Activated CD4-positive, alpha-beta T cell treated with anti-CD3 and anti-CD28 coated beads for 36 hours (primary cell): ENCODE results near the gene AP4E1. TPM values are rescaled to one million over a fixed set of nuclear protein-coding genes. Genes with fewer than 3 reads are reported as not detected.
A peak's percentile ranks its signal among the peaks of the same experiment; 100 is the strongest.

Experiments
- ATAC-seq: fragments of 200-7000 bp; cut with Tn5 transposase; one replicate; pipeline ENCODE4 v1.10.0; 2021; ENCODE audit warnings: mild to moderate bottlenecking, moderate library complexity
- CTCF ChIA-PET: fragments of 350-600 bp; sonication (Branson Sonifier 250); formaldehyde crosslinking; loops from one replicate; lab custom pipeline; 2021; ENCODE audit warnings: antibody characterized with exemption; lab: Charles Lee
- POLR2A ChIA-PET: fragments of 350-600 bp; sonication (Branson Sonifier 250); formaldehyde crosslinking; loops from one replicate; lab custom pipeline; 2021; ENCODE audit warnings: antibody characterized with exemption, inconsistent platforms; lab: Charles Lee
- DNase-seq: peaks from one replicate; pipeline ENCODE4 v3.0.0-alpha.2; 2020
- H3K27ac Mint-ChIP-seq: one replicate; pipeline ENCODE4 v1.8.0; 2021; ENCODE audit warnings: mixed read lengths
- H3K27me3 Mint-ChIP-seq: one replicate; pipeline ENCODE4 v1.8.0; 2021; ENCODE audit warnings: mixed read lengths
- H3K36me3 Mint-ChIP-seq: one replicate; pipeline ENCODE4 v1.8.0; 2021; ENCODE audit warnings: low read depth, mixed read lengths
- H3K4me1 Mint-ChIP-seq: one replicate; pipeline ENCODE4 v1.8.0; 2021; ENCODE audit warnings: mixed read lengths
- H3K4me3 Mint-ChIP-seq: one replicate; pipeline ENCODE4 v1.8.0; 2021; ENCODE audit warnings: mild to moderate bottlenecking, moderate library complexity, mixed read lengths
- H3K9me3 Mint-ChIP-seq: one replicate; pipeline ENCODE4 v1.8.0; 2021; ENCODE audit warnings: low read depth, mixed read lengths
- intact Hi-C, 2 experiments: fragments of 100-400 bp; cut with DNase I in 1 of 2; cut with micrococcal nuclease in 1 of 2; formaldehyde crosslinking; loops; one replicate each; pipeline versions ENCODE4 v1.14.2 to v1.15.1; 2022 to 2024; cut with DNase I, micrococcal nuclease
- total RNA-seq, 2 experiments: library from RNA; stranded (reverse); gene quantifications; one replicate each; pipeline ENCODE4 v1.2.3, GENCODE V29; 2021

The AP4E1 gene
- total RNA-seq, 2 experiments from 2014 or later, result 9.0 to 13.1 TPM

DNA sequence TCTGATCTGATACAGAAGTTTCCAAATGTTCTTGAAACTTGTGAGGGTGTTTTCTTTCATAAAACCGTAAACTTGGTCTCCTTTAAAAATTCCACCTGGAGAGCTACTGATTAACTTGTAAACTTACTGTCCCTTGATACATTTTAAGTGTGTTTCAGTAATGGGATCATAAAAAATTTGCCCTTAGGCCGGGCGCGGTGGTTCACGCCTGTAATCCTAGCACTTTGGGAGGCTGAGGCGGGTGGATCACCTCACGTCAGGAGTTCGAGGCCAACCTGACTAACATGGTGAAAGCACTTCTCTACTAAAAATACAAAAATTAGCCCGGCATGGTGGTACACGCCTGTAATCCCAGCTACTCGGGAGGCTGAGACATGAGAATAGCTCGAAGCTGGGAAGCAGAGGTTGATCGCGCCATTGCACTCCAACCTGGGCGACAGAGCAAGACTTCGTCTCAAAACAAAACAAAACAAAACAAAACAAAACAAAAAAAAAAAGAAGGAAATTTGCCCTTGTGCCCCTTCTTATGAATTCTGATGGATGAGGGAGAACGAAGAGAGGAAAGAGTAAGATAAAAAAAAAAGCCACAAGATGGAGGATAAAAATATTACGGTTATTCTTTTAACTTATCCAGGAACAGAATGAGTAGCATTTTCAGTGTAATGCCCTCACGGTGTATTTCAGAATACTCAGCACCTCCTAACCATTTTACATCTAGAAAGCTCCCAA, 32.1 kb upstream of the AP4E1 start:
- ATAC-seq, result no peak
- Mint-ChIP-seq H3K9me3 (no peaks in the 10 kb centered on the region), H3K27ac (peak overlapping the region; percentile 62), H3K27me3 (peaks cover 12% of the 10 kb centered on the region), H3K4me1 (peaks cover 45% of the 10 kb centered on the region), H3K36me3 (no peaks in the 10 kb centered on the region), H3K4me3 (peak overlapping the region; percentile 51)
- DNase-seq, result no peak
- CTCF ChIA-PET, result interaction anchor here (0.6 to 3.7 kb wide), 29 partner anchors 8 to 1786 kb away, joined by 3 to 23 read pairs (median 4); no protein-coding TSS in a partner anchor
- intact Hi-C loops, result loop anchor here in 1 of 2 experiments (5.0 kb wide), 1 partner anchor 199 kb away; no protein-coding TSS in a partner anchor
- POLR2A ChIA-PET, result interaction anchor here (0.6 to 0.8 kb wide), 2 partner anchors 31 to 135 kb away, joined by 3 read pairs; no protein-coding TSS in a partner anchor

GRCh38 chr15:50876989-50877360, 31.5 kb upstream of the AP4E1 start:
- peak; percentile 79 for DNase-seq
- Mint-ChIP-seq H3K4me3 (peak overlapping the region; percentile 51), H3K4me1 (peaks cover 50% of the 10 kb centered on the region), H3K36me3 (no peaks in the 10 kb centered on the region), H3K9me3 (no peaks in the 10 kb centered on the region), H3K27ac (peak overlapping the region; percentile 62), H3K27me3 (peaks cover 12% of the 10 kb centered on the region)
- no peak for ATAC-seq
- POLR2A ChIA-PET, result interaction anchor here (0.6 to 0.8 kb wide), 2 partner anchors 31 to 135 kb away, joined by 3 read pairs; no protein-coding TSS in a partner anchor
- CTCF ChIA-PET, result interaction anchor here (0.5 to 3.7 kb wide), 26 partner anchors 8 to 620 kb away, joined by 3 to 23 read pairs (median 4); no protein-coding TSS in a partner anchor
- intact Hi-C loops, result loop anchor here (1.0 to 5.0 kb wide), 3 partner anchors 191 to 202 kb away; partner anchors contain the start of gene TRPM7 (in 1 of the 2)

DNA sequence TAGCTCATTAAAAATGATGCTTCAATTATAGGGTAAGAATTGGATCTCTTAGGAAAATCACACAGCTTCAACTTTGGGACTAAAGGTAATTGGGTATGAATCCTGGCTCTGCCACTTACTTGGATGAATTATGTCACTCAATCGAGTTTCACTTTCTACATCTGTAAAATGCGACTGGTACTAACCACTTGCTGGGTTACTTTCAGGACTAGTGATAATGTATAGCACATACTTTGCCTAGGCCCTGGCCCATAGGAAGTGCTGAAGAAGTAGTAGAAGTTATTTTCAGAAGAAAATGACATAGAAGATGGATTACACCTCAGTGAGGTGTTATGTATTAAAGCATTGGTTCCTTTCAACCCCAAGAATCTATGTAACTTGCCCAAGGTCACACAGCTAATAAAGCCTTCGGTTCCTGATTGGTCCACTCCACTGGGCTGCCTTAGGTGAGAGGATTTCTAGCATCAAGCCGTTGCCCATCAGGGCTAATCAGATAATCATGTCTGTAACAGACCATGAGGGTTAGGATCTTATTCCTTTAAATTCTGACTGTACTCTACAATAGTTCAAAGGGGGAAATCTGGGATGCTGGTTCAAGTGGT, 29.4 kb upstream of the AP4E1 start:
- Mint-ChIP-seq H3K36me3 (no peaks in the 10 kb centered on the region), H3K4me1 (peaks cover 62% of the 10 kb centered on the region), H3K9me3 (no peaks in the 10 kb centered on the region), H3K27ac (peak overlapping the region; percentile 87), H3K4me3 (no peak overlapping the region), H3K27me3 (peaks cover 3% of the 10 kb centered on the region)
- intact Hi-C loops, result loop anchor here in 1 of 2 experiments (2.0 to 5.0 kb wide), 2 partner anchors 114 to 202 kb away; partner anchors contain the start of gene SPPL2A
- CTCF ChIA-PET, result interaction anchor here (0.6 to 3.7 kb wide), 10 partner anchors 8 to 204 kb away, joined by 3 to 23 read pairs (median 4); no protein-coding TSS in a partner anchor
- DNase-seq (peak; percentile 49), ATAC-seq (peak; percentile 79)
- POLR2A ChIA-PET, result no interaction called here

- H3K4me3 Mint-ChIP-seq, result peak overlapping the region; percentile 43
- ATAC-seq (no peak), DNase-seq (no peak)
- peaks cover 71% of the 10 kb centered on the region for H3K4me1 Mint-ChIP-seq
- H3K9me3 Mint-ChIP-seq, result no peaks in the 10 kb centered on the region
- intact Hi-C loops, result loop anchor here (1.0 to 10.0 kb wide), 6 partner anchors 27 to 635 kb away; partner anchors contain the start of genes SPPL2A (in 1 of the 2) and USP8 (in 1 of the 2)
- peaks cover 3% of the 10 kb centered on the region for H3K27me3 Mint-ChIP-seq
- no peaks in the 10 kb centered on the region for H3K36me3 Mint-ChIP-seq
- CTCF ChIA-PET, result interaction anchor here (0.9 to 2.8 kb wide), 7 partner anchors 9 to 205 kb away, joined by 3 to 11 read pairs (median 5); no protein-coding TSS in a partner anchor
- POLR2A ChIA-PET, result no interaction called here
- H3K27ac Mint-ChIP-seq, result peak overlapping the region; percentile 92
Measured at GRCh38 chr15:50880206-50880605, 28.3 kb upstream of the AP4E1 start.

- no peaks in the 10 kb centered on the region for H3K36me3 Mint-ChIP-seq
- CTCF ChIA-PET, result interaction anchor here (1.1 to 2.8 kb wide), 6 partner anchors 9 to 205 kb away, joined by 3 to 11 read pairs (median 5); no protein-coding TSS in a partner anchor
- POLR2A ChIA-PET, result interaction anchor here (0.6 kb wide), 1 partner anchor 208 kb away, joined by 3 read pairs; no protein-coding TSS in a partner anchor
- H3K4me1 Mint-ChIP-seq, result peaks cover 75% of the 10 kb centered on the region
- DNase-seq (peak; percentile 16), ATAC-seq (peak; percentile 27)
- H3K27ac Mint-ChIP-seq, result peak overlapping the region; percentile 92
- intact Hi-C loops, result loop anchor here (1.0 to 10.0 kb wide), 7 partner anchors 27 to 636 kb away; partner anchors contain the start of genes GABPB1 (in 1 of the 2), SPPL2A (in 1 of the 2) and USP8 (in 1 of the 2)
- H3K9me3 Mint-ChIP-seq, result no peaks in the 10 kb centered on the region
- peak overlapping the region; percentile 43 for H3K4me3 Mint-ChIP-seq
- H3K27me3 Mint-ChIP-seq, result peaks cover 3% of the 10 kb centered on the region
Measured at GRCh38 chr15:50880651-50881114, 27.8 kb upstream of the AP4E1 start.

- Mint-ChIP-seq H3K36me3 (no peaks in the 10 kb centered on the region), H3K27me3 (peaks cover 3% of the 10 kb centered on the region), H3K27ac (peak overlapping the region; percentile 92), H3K4me3 (peak overlapping the region; percentile 24), H3K4me1 (peaks cover 81% of the 10 kb centered on the region), H3K9me3 (no peaks in the 10 kb centered on the region)
- DNase-seq, result peak; percentile 11
- intact Hi-C loops, result loop anchor here (1.0 to 10.0 kb wide), 5 partner anchors 317 to 637 kb away; partner anchors contain the start of genes GABPB1 (in 1 of the 2) and USP8 (in 1 of the 2)
- CTCF ChIA-PET, result interaction anchor here (0.9 to 2.8 kb wide), 7 partner anchors 17 to 206 kb away, joined by 3 to 11 read pairs (median 5); no protein-coding TSS in a partner anchor
- ATAC-seq, result peak; percentile 17
- POLR2A ChIA-PET, result interaction anchor here (0.6 kb wide), 2 partner anchors 195 to 208 kb away, joined by 3 read pairs; partner anchors contain the start of gene TRPM7
Measured at GRCh38 chr15:50881121-50882048, 27.1 kb upstream of the AP4E1 start.

DNA sequence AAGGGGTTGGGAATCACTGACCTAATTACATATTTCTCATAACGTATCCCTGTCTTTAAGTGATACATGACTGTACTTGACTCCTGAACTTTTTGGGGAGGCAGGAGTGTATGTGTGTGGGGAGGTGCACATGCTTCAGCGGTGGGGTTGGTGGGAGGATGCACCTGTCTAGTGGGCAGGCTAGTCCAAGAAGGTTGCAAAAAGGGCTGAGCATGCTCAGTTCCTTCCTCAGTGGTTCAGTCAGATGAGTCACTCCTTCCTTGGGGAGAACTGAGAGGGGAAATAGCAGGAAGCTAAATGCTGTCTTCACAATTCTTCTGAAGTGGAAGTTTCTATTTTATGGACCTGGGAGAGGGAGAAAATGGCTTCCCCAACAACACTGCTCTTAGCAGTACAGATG, 24.6 kb upstream of the AP4E1 start:
- Mint-ChIP-seq H3K9me3 (no peaks in the 10 kb centered on the region), H3K4me1 (peaks cover 58% of the 10 kb centered on the region), H3K36me3 (no peaks in the 10 kb centered on the region), H3K27ac (peak overlapping the region; percentile 37), H3K4me3 (no peak overlapping the region), H3K27me3 (no peaks in the 10 kb centered on the region)
- ChIA-PET POLR2A (no interaction called here), CTCF (interaction anchor here (1.8 kb wide), 2 partner anchors 8 to 13 kb away, joined by 4 to 13 read pairs; no protein-coding TSS in a partner anchor)
- intact Hi-C loops, result loop anchor here (2.0 to 10.0 kb wide), 5 partner anchors 319 to 749 kb away; partner anchors contain the start of gene USP8 (in 1 of the 2)
- DNase-seq, result peak; percentile 26
- no peak for ATAC-seq

DNA sequence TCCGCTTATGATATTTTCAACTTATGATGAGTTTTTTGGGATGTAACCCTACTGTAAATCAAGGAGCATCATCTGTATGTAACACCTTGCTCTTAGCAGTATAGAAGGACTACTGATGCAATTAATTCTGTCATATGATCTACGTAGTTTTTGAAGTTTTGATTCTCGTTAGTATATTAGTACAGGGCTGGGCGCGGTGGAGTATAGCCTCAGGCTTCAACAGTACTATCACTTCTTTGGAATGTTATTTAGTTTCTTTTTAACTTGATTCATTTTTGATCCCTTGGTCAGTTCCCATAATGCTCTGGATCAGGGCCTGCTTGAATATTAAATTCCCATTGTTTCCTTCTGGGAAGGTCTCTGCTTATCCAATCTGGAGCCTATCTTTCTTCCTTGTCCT, 23.9 kb upstream of the AP4E1 start:
- no peak overlapping the region for H3K4me3 Mint-ChIP-seq
- H3K9me3 Mint-ChIP-seq, result no peaks in the 10 kb centered on the region
- intact Hi-C loops, result loop anchor here (2.0 to 10.0 kb wide), 5 partner anchors 320 to 750 kb away; partner anchors contain the start of gene USP8 (in 1 of the 2)
- no peaks in the 10 kb centered on the region for H3K27me3 Mint-ChIP-seq
- CTCF ChIA-PET, result interaction anchor here (0.5 to 4.4 kb wide), 8 partner anchors 8 to 1729 kb away, joined by 3 to 39 read pairs (median 4); partner anchors contain the start of gene COPS2
- no peak overlapping the region for H3K27ac Mint-ChIP-seq
- no peaks in the 10 kb centered on the region for H3K36me3 Mint-ChIP-seq
- POLR2A ChIA-PET, result no interaction called here
- no peak for ATAC-seq
- H3K4me1 Mint-ChIP-seq, result peaks cover 52% of the 10 kb centered on the region
- DNase-seq, result no peak

GRCh38 chr15:50886139-50886467, 22.4 kb upstream of the AP4E1 start:
- Mint-ChIP-seq H3K36me3 (no peaks in the 10 kb centered on the region), H3K4me3 (no peak overlapping the region), H3K27me3 (no peaks in the 10 kb centered on the region), H3K27ac (no peak overlapping the region), H3K9me3 (peaks cover 5% of the 10 kb centered on the region), H3K4me1 (peaks cover 41% of the 10 kb centered on the region)
- intact Hi-C loops, result loop anchor here (1.0 to 10.0 kb wide), 6 partner anchors 21 to 641 kb away; no protein-coding TSS in a partner anchor
- POLR2A ChIA-PET, result no interaction called here
- no peak for ATAC-seq
- DNase-seq, result no peak
- CTCF ChIA-PET, result interaction anchor here (0.6 to 4.4 kb wide), 8 partner anchors 9 to 529 kb away, joined by 3 to 39 read pairs (median 4); no protein-coding TSS in a partner anchor
